ENCODE results near the gene EEF1AKMT1. TPM values are rescaled to one million over a fixed set of nuclear protein-coding genes. Genes with fewer than 3 reads are reported as not detected.

EEF1AKMT1 gene
- total RNA-seq, 4 donors from 2014 or later = 7.5 to 15.2 (median 10.3) TPM

DNA sequence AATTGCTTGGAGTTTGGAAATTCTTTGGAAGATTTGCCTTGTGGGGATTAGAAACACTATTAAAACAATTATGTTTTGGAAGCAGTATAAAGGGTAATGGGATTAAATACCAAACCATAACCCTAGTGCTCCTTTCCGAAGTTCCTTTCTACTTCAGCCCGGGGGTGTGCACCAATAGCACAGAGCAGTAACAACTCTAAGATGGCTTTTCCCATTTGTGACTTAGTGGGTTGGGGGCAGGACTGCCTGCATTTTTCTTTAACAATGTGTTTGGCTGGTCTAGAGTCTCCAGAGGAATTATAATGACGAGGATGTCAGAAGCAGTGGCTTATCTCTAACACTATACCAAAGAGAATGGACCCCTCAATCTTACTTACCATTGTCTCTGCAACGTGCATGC lies 82.1 kb downstream of the EEF1AKMT1 start:
- no peak for TF ChIP-seq POLR2A (IDR thresholded peaks at IDR 0.05)
- TF ChIP-seq, protein P1, sequence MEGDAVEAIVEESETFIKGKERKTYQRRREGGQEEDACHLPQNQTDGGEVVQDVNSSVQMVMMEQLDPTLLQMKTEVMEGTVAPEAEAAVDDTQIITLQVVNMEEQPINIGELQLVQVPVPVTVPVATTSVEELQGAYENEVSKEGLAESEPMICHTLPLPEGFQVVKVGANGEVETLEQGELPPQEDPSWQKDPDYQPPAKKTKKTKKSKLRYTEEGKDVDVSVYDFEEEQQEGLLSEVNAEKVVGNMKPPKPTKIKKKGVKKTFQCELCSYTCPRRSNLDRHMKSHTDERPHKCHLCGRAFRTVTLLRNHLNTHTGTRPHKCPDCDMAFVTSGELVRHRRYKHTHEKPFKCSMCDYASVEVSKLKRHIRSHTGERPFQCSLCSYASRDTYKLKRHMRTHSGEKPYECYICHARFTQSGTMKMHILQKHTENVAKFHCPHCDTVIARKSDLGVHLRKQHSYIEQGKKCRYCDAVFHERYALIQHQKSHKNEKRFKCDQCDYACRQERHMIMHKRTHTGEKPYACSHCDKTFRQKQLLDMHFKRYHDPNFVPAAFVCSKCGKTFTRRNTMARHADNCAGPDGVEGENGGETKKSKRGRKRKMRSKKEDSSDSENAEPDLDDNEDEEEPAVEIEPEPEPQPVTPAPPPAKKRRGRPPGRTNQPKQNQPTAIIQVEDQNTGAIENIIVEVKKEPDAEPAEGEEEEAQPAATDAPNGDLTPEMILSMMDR (IDR thresholded peaks at IDR 0.05) = no peak
- WGBS, 2 donors = 66 to 70% methylated on average over 4 of the region's 4 CpGs

DNA sequence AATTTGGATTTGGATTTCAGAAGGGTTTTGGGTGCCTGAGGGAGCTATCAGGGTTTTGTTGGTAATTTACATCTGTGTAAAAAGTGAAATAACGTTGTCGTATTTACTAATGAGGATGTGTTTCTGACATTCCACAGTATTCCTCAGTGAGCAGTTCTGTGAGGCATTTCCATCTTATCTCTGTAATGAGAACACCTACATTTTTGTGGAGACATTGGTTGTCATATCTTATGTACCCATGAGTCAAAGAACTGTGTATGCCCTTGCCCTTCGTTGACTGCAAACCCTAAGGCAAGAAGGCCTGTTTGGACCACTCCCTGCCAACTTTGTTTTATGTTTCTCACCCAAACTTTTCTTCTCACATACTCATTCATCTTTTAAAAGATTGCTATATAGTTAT lies 84.5 kb downstream of the EEF1AKMT1 start:
- H3K4me1 ChIP-seq = no peaks in the 10 kb centered on the region
- H3K9me3 ChIP-seq = no peaks in the 10 kb centered on the region
- TF ChIP-seq, protein P1 (IDR thresholded peaks at IDR 0.05) = no peak
- TF ChIP-seq POLR2A (IDR thresholded peaks at IDR 0.05) = no peak
- no peak overlapping the region for H3K27ac ChIP-seq
- WGBS, 2 donors = 97 to 100% methylated on average over 3 of the region's 3 CpGs
- H3K36me3 ChIP-seq = no peaks in the 10 kb centered on the region
- H3K27me3 ChIP-seq = no peaks in the 10 kb centered on the region
- intact Hi-C loops (cut with DNase I) = no loop called here
- no peak overlapping the region for H3K4me3 ChIP-seq (replicated peaks in 1 of 3)
- DNase-seq = no peak

More for the DNA sequence above, 82.1 kb downstream of the EEF1AKMT1 start:
- H3K27me3 ChIP-seq = no peaks in the 10 kb centered on the region
- no peak overlapping the region for H3K27ac ChIP-seq
- H3K4me3 ChIP-seq (replicated peaks in 1 of 3) = no peak overlapping the region
- H3K36me3 ChIP-seq = no peaks in the 10 kb centered on the region
- no peaks in the 10 kb centered on the region for H3K9me3 ChIP-seq
- intact Hi-C loops (cut with DNase I) = no loop called here
- no peaks in the 10 kb centered on the region for H3K4me1 ChIP-seq
- no peak for DNase-seq

DNA sequence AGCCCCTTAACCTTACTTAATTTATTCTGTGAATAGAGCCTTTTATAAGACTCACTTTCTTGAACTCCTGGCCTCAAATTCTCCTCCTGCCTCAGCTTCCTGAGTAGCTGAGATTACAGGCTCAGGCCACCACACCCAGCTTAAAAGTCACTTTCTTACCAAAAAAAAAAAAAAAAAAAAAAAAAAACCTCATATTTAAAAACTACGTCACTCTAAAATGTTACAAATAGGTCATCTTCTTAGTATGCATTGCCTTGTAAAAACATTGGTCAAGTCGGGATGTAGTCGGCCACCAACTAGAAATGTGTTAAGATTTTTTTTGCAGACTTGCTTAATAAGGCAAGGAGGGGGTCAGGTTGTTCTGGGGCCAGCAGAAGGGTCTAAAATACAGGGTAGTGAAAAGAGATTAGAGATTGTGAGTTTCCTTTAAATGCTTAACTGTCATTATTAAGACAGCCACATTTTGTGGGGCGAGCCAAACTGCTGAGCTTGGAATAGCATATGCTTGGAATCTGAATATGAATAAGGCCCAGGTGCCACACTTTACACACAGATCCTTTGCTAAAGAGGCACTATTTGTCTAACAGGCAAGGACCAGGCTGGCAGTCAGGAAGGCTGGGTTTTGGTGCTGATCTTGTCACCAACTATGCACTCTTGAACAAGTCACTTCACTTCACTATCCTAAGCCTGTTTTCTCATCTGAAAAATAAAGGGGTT lies 86.7 kb downstream of the EEF1AKMT1 start:
- TF ChIP-seq POLR2A (IDR thresholded peaks at IDR 0.05) = no peak
- TF ChIP-seq, protein P1 (IDR thresholded peaks at IDR 0.05) = no peak
- H3K27ac ChIP-seq = no peak overlapping the region
- H3K9me3 ChIP-seq = no peaks in the 10 kb centered on the region
- intact Hi-C loops (cut with DNase I) = no loop called here
- no peaks in the 10 kb centered on the region for H3K36me3 ChIP-seq
- no peak overlapping the region for H3K4me3 ChIP-seq (replicated peaks in 1 of 3)
- WGBS, 2 donors = 77 to 82% methylated on average over 4 of the region's 4 CpGs
- no peaks in the 10 kb centered on the region for H3K27me3 ChIP-seq
- no peak for DNase-seq
- no peaks in the 10 kb centered on the region for H3K4me1 ChIP-seq

DNA sequence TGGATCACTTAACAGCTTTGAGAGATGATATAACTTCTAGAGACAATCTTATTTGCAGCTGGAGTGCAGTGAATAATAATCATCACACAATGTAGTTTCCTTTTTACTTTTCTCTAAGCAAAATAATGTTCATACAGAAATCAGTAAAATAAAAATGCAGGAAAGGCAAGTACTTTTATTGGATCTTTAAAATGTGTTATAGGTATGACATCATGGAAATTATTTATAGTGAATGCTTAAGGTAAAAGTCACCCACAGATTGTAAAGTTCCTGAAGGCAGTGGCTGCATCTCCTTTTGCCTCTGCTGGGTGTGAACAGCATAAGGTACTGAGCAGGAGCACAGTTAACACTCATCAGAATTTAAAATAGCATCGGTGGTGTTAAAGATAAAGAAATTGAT lies 87.6 kb downstream of the EEF1AKMT1 start:
- intact Hi-C loops (cut with DNase I) = no loop called here
- no peak overlapping the region for H3K4me3 ChIP-seq (replicated peaks in 1 of 3)
- H3K27me3 ChIP-seq = no peaks in the 10 kb centered on the region
- DNase-seq = no peak
- no peaks in the 10 kb centered on the region for H3K4me1 ChIP-seq
- H3K27ac ChIP-seq = no peak overlapping the region
- no peaks in the 10 kb centered on the region for H3K9me3 ChIP-seq
- 92 to 95% methylated on average over 1 of the region's 1 CpG for WGBS, 2 donors
- TF ChIP-seq, protein P1 (IDR thresholded peaks at IDR 0.05) = no peak
- no peak for TF ChIP-seq POLR2A (IDR thresholded peaks at IDR 0.05)
- H3K36me3 ChIP-seq = no peaks in the 10 kb centered on the region

DNA sequence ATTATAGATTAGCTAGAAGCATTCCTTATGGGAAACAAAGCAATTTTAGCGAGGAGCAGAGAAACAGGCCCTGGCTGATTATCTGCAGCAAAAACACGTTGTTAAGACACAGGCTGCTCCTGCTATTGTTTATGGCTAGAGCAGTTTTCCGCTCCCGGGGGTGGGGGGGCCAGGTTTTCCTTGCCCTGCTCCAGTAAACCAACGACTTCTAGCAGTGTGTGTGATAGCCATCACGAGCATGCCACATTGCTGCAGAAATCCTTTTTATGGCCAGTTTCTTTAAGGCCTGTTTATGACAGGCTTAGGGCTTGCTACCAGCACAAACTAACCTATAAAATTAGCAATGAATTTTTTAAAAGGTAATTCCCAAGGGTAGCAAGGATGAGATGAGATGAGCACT lies 88.7 kb downstream of the EEF1AKMT1 start:
- Histone ChIP-seq H3K27me3 (no peaks in the 10 kb centered on the region), H3K36me3 (no peaks in the 10 kb centered on the region), H3K27ac (no peak overlapping the region), H3K4me1 (no peaks in the 10 kb centered on the region), H3K4me3 (replicated peaks in 1 of 3) (no peak overlapping the region), H3K9me3 (no peaks in the 10 kb centered on the region)
- no peak for DNase-seq
- intact Hi-C loops (cut with DNase I) = no loop called here
- no peak for TF ChIP-seq POLR2A (IDR thresholded peaks at IDR 0.05)
- TF ChIP-seq, protein P1 (IDR thresholded peaks at IDR 0.05) = no peak
- WGBS, 2 donors = 68 to 88% methylated on average over 6 of the region's 6 CpGs
